Endodermal cell (in vitro differentiated cells): ENCODE measurements around the gene SLC5A2. TPM values are rescaled to one million over a fixed set of nuclear protein-coding genes. Genes with fewer than 3 reads are reported as not detected.

Experiments
- DNase-seq: peaks from one replicate; pipeline ENCODE4 v3.0.0-alpha.2; 2017
- H3K27ac ChIP-seq: 2 replicates; pipeline ENCODE4 v1.5.1; 2013; ENCODE audit warnings: mild to moderate bottlenecking, low read depth, low read length, moderate library complexity
- H3K27me3 ChIP-seq: 2 replicates; pipeline ENCODE4 v1.6.1; 2013; ENCODE audit warnings: mild to moderate bottlenecking, low read length, moderate library complexity; ENCODE audit not compliant: insufficient read depth, control insufficient read depth, poor library complexity, severe bottlenecking
- H3K36me3 ChIP-seq: 2 replicates; pipeline ENCODE4 v1.7.0; 2013; ENCODE audit warnings: mild to moderate bottlenecking, low read length, moderate library complexity; ENCODE audit not compliant: control insufficient read depth, insufficient read depth
- H3K4me1 ChIP-seq: one replicate; pipeline ENCODE4 v1.7.0; 2013; ENCODE audit warnings: low read length; ENCODE audit not compliant: control insufficient read depth, insufficient read depth
- H3K4me3 ChIP-seq: 2 replicates; pipeline ENCODE4 v1.5.1; 2013; ENCODE audit warnings: mild to moderate bottlenecking, low read length, moderate library complexity
- H3K9ac ChIP-seq: 2 replicates; pipeline ENCODE4 v1.6.1; 2013; ENCODE audit warnings: mild to moderate bottlenecking, low read length, moderate library complexity; ENCODE audit not compliant: poor library complexity, severe bottlenecking; ENCODE audit errors: extremely low read depth
- H3K9me3 ChIP-seq: 2 replicates; pipeline ENCODE4 v1.6.1; 2013; ENCODE audit warnings: mild to moderate bottlenecking, low read length, moderate library complexity; ENCODE audit not compliant: control insufficient read depth
- H3K27ac Mint-ChIP-seq: 2 replicates; pipeline ENCODE4 v1.8.0; 2020; ENCODE audit warnings: mixed read lengths
- H3K27me3 Mint-ChIP-seq: 2 replicates; pipeline ENCODE4 v1.8.0; 2021; ENCODE audit warnings: mild to moderate bottlenecking, mixed read lengths; ENCODE audit not compliant: insufficient read depth
- H3K36me3 Mint-ChIP-seq: 2 replicates; pipeline ENCODE4 v1.8.0; 2020; ENCODE audit warnings: low read depth, mixed read lengths
- H3K4me1 Mint-ChIP-seq: 2 replicates; pipeline ENCODE4 v1.8.0; 2020; ENCODE audit warnings: mixed read lengths
- H3K4me3 Mint-ChIP-seq: 2 replicates; pipeline ENCODE4 v1.8.0; 2020; ENCODE audit warnings: mild to moderate bottlenecking, moderate library complexity, mixed read lengths
- H3K9me3 Mint-ChIP-seq: 2 replicates; pipeline ENCODE4 v1.8.0; 2020; ENCODE audit warnings: mild to moderate bottlenecking, mixed read lengths
- CTCF ChIP-seq: fragments of 200-600 bp; sonication (generic); conservative IDR thresholded peaks from 2 replicates; pipeline ENCODE4 v1.5.0; 2021; ENCODE audit warnings: antibody characterized with exemption, mild to moderate bottlenecking
- WGBS, 2 experiments: methylation state at CpG; one replicate each; pipeline versions ENCODE4 v1.1.5 to v1.1.7; 2013; ENCODE audit warnings: missing lambda C conversion rate in 2 of 2, mixed read lengths in 1 of 2; ENCODE audit not compliant: insufficient coverage in 1 of 2, insufficient read length in 1 of 2; 5-methylcytosine and 5-hydroxymethylcytosine counted together
- total RNA-seq, 2 donors: library from RNA; stranded (reverse); fragmentation: NEBNext Ultra II Directional in 1 of 2; extraction: Animal tissue kit (Norgen Biotek cat#: 25700) in 1 of 2; gene quantifications; 2 replicates in 1 of 2; 3 replicates in 1 of 2; pipeline ENCODE4 v1.2.1, GENCODE V29; 2021

SLC5A2 gene
- total RNA-seq, 2 donors from 2014 or later, result 0.22 to 0.24 TPM

DNA sequence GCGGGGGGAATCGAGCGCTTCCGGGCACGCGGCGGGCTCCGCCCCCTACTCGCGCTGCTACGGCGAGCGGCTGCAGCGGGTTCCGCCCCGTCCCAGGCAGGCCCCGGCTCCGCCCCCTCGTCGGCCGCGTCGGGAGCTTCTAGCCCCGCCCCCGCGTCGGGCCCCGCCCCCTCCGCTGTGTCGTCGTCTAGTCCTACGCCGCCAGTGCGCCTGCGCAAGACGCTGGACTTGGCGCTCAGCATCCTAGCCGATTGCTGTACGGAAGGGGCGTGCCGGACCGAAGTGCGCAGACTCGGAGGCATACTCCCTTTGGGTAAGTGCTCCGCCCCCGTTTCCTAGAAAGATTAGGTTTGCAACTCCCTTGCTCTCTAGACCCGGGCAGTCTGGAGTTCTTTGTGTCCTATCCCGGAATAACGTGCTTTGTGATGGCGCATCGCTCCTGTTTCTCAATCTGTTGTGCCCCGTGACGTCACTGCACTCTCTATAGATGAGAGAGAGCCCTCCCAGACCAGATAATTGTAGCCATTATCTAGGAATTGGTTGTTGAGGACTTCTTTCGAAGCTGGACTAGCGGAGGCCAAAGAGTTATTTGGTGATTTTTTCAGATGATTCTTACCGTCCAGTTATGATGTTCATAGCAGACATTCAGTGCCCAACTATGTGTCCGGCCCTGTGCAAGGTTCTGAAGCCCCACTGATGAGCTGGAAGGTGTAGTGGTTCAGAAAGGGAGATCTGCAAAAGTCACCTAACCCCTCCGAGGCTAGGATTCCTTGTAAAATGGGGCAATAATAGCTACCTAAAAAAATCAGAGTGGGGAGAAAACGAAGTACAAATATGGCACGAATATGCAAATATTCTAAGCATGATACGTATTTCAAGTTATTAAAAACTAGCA lies 23.0 kb upstream of the SLC5A2 start:
- H3K4me3 ChIP-seq, result peak overlapping the region; percentile 91
- H3K9ac ChIP-seq, result peak overlapping the region; percentile 97
- DNase-seq, result peak; percentile 100
- Mint-ChIP-seq H3K9me3 (no peaks in the 10 kb centered on the region), H3K27ac (peak overlapping the region; percentile 97), H3K4me3 (peak overlapping the region; percentile 76), H3K36me3 (peaks cover 18% of the 10 kb centered on the region), H3K27me3 (no peaks in the 10 kb centered on the region), H3K4me1 (peaks cover 6% of the 10 kb centered on the region)
- H3K27ac ChIP-seq, result peak overlapping the region; percentile 98
- no peaks in the 10 kb centered on the region for H3K4me1 ChIP-seq
- peaks cover 36% of the 10 kb centered on the region for H3K36me3 ChIP-seq
- no peaks in the 10 kb centered on the region for H3K27me3 ChIP-seq
- 6 to 15% methylated on average over 20 to 61 of the region's 61 CpGs for whole genome bisulfite sequencing, 2 experiments
- H3K9me3 ChIP-seq, result no peaks in the 10 kb centered on the region
- no peak for TF ChIP-seq CTCF

GRCh38 chr16:31460582-31461002 lies 22.3 kb upstream of the SLC5A2 start:
- Histone ChIP-seq H3K36me3 (peaks cover 31% of the 10 kb centered on the region), H3K4me3 (peak overlapping the region; percentile 91), H3K9ac (peak overlapping the region; percentile 70), H3K4me1 (no peaks in the 10 kb centered on the region), H3K27ac (peak overlapping the region; percentile 91), H3K9me3 (no peaks in the 10 kb centered on the region), H3K27me3 (no peaks in the 10 kb centered on the region)
- Mint-ChIP-seq H3K4me3 (peak overlapping the region; percentile 76), H3K27ac (peak overlapping the region; percentile 97), H3K4me1 (peaks cover 3% of the 10 kb centered on the region), H3K36me3 (peaks cover 21% of the 10 kb centered on the region), H3K27me3 (no peaks in the 10 kb centered on the region), H3K9me3 (no peaks in the 10 kb centered on the region)
- 75 to 83% methylated on average over 4 to 6 of the region's 8 CpGs for WGBS, 2 experiments
- DNase-seq, result no peak
- TF ChIP-seq CTCF, result peak; percentile 84

DNA sequence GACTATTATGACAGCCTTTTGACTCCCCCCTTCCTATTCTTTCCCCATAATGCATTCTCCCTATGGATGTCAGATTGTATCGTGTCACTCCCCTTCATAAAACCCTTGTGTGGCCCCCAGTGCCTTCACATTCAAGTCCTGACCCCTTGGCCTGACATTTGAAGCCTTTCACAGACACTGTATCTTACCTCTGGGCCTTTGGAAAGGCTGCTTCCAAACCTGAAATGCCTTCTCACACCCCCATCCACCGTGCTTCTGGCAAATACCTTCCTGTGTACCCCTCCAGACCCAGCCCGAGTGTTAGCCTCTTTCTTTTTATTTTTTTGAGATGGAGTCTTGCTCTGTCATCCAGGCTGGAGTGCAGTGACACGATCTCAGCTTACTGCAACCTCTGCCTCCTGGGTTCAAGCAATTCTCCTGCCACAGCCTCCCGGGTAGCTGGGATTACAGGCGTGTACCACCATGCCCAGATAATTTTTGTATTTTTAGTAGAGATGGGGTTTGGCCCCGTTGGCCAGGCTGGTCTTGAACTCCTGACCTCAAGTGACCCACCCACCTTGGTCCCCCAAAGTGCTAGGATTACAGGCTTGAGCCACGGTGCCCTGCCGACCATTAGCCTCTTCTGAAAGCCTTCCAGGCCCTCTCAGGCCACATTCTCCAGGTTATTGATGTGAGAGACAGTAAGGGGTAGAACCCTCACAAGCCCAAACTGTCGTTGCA lies 21.6 kb upstream of the SLC5A2 start:
- H3K4me3 Mint-ChIP-seq, result no peak overlapping the region
- H3K4me1 Mint-ChIP-seq, result peaks cover 2% of the 10 kb centered on the region
- Histone ChIP-seq H3K9ac (no peak overlapping the region), H3K4me1 (no peaks in the 10 kb centered on the region), H3K36me3 (peaks cover 26% of the 10 kb centered on the region), H3K9me3 (no peaks in the 10 kb centered on the region), H3K4me3 (no peak overlapping the region), H3K27ac (no peak overlapping the region), H3K27me3 (no peaks in the 10 kb centered on the region)
- peaks cover 23% of the 10 kb centered on the region for H3K36me3 Mint-ChIP-seq
- H3K27ac Mint-ChIP-seq, result no peak overlapping the region
- no peaks in the 10 kb centered on the region for H3K9me3 Mint-ChIP-seq
- DNase-seq, result no peak
- 93 to 95% methylated on average over 5 to 10 of the region's 10 CpGs for WGBS, 2 experiments
- no peaks in the 10 kb centered on the region for H3K27me3 Mint-ChIP-seq
- TF ChIP-seq CTCF, result no peak
